HL-60 (cell line): ENCODE data around the gene CIZ1.

Source experiments
- POLR2AphosphoS5 ChIP-seq: IDR thresholded peaks from 2 replicates; pipeline ENCODE4 v1.6.1; 2012; ENCODE audit warnings: low read depth
- SPI1 ChIP-seq: IDR thresholded peaks from 2 replicates; pipeline ENCODE4 v1.6.1; 2012; ENCODE audit warnings: low read depth, mild to moderate bottlenecking, borderline replicate concordance
- TF ChIP-seq, protein P1 (sequence below): IDR thresholded peaks from one replicate; pipeline ENCODE4 v1.5.1; 2011; ENCODE audit warnings: low read length, control low read depth, inconsistent platforms; ENCODE audit not compliant: insufficient read depth

- TF ChIP-seq, protein P1, sequence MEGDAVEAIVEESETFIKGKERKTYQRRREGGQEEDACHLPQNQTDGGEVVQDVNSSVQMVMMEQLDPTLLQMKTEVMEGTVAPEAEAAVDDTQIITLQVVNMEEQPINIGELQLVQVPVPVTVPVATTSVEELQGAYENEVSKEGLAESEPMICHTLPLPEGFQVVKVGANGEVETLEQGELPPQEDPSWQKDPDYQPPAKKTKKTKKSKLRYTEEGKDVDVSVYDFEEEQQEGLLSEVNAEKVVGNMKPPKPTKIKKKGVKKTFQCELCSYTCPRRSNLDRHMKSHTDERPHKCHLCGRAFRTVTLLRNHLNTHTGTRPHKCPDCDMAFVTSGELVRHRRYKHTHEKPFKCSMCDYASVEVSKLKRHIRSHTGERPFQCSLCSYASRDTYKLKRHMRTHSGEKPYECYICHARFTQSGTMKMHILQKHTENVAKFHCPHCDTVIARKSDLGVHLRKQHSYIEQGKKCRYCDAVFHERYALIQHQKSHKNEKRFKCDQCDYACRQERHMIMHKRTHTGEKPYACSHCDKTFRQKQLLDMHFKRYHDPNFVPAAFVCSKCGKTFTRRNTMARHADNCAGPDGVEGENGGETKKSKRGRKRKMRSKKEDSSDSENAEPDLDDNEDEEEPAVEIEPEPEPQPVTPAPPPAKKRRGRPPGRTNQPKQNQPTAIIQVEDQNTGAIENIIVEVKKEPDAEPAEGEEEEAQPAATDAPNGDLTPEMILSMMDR: no peak
- TF ChIP-seq POLR2AphosphoS5: no peak
- no peak for TF ChIP-seq SPI1
These were observed 47.7 kb downstream of the CIZ1 start for GRCh38 chr9:128143525-128144238.
